Body of pancreas (tissue), 4 donors: ENCODE measurements around the gene MYBL2. TPM values are rescaled to one million over a fixed set of nuclear protein-coding genes. Genes with fewer than 3 reads are reported as not detected.
"Not testable (repeated sequence)": the region's sequence is repeated elsewhere in the genome, so short reads cannot be mapped to it uniquely, and the experiment has no call there.

ENCODE experiments used
- ATAC-seq: fragments of 150-250 bp; one replicate; pipeline ENCODE4 v1.9.1; 2016
- DNase-seq, 4 donors: peaks; one replicate each; pipeline ENCODE4 v3.0.0-alpha.2; 2019
- H3K27ac ChIP-seq, 4 donors: fragments of 200-600 bp; sonication (generic); 1 replicate in 3 of 4; 2 replicates in 1 of 4; pipeline versions ENCODE4 v1.5.1 to v1.6.1; 2016 to 2019; ENCODE audit warnings: mild to moderate bottlenecking in 1 of 4, mixed read lengths in 1 of 4, moderate library complexity in 1 of 4
- H3K27me3 ChIP-seq, 2 donors: fragments of 200-600 bp; sonication (generic); one replicate each; pipeline ENCODE4 v1.6.0; 2016; ENCODE audit warnings: mild to moderate bottlenecking in 1 of 2
- H3K36me3 ChIP-seq, 2 donors: fragments of 200-600 bp; sonication (generic); replicated peaks in 1 of 2; 2 replicates each; pipeline ENCODE4 v1.5.1; 2016; ENCODE audit warnings: low read depth in 2 of 2; ENCODE audit not compliant: insufficient read depth in 1 of 2
- H3K4me1 ChIP-seq: fragments of 200-600 bp; sonication (generic); one replicate; pipeline ENCODE4 v1.6.0; 2016
- H3K4me3 ChIP-seq, 2 donors: fragments of 200-600 bp; sonication (generic); 1 replicate in 1 of 2; 2 replicates in 1 of 2; pipeline ENCODE4 v1.5.1; 2016 to 2019
- H3K9me3 ChIP-seq, 3 donors: fragments of 200-600 bp; sonication (generic); 1 replicate in 2 of 3; 2 replicates in 1 of 3; pipeline ENCODE4 v1.5.1; 2016
- POLR2A ChIP-seq, 3 donors: fragments of 450-650 bp; IDR thresholded peaks; one replicate each; pipeline ENCODE4 v1.6.1; 2016; ENCODE audit warnings: antibody characterized with exemption in 3 of 3, mild to moderate bottlenecking in 2 of 3
- WGBS, 2 donors: methylation state at CpG; one replicate each; pipeline ENCODE4 v1.1.5; 2017; 5-methylcytosine and 5-hydroxymethylcytosine counted together
- intact Hi-C: fragments of 100-400 bp; cut with DNase I; formaldehyde crosslinking; loops from one replicate; pipeline ENCODE4 v1.15.1; 2023
- total RNA-seq, 2 donors: library from RNA; depleted of rRNA; stranded (reverse); fragments of >200 nt; gene quantifications; one replicate each; pipeline ENCODE4 v1.1.0, GENCODE V29; 2016
- TF ChIP-seq, protein P1 (sequence below), 7 experiments: fragments of 450-650 bp in 4 of 7; fragments of 200-600 bp in 3 of 7; sonication (generic) in 3 of 7; IDR thresholded peaks; one replicate each; pipeline ENCODE4 v1.5.1; 2016 to 2019; ENCODE audit warnings: antibody characterized with exemption in 7 of 7

Gene MYBL2
- total RNA-seq, 2 donors from 2014 or later, result 3.0 to 3.6 TPM

DNA sequence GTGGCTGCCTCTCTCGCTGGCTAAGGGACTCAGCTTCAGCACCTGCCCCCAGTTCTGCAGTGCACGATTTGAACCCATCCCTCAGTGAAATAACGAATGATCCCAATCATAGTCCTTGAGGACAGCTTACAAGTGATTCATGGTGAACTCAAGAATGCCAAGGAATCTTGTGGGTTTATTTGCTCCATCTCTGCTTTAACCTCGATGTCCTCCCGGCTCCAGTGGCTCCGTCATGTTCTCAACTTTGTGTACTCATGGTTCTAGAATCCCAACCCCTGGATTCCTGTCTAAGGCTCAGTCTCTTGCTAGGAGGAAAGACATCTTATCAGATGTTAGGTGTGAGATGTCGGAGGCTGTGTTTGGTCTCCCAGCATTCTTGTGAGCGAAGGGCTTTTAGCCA is 88.9 kb downstream of the MYBL2 start:
- no peak overlapping the region for H3K4me3 ChIP-seq
- no peaks in the 10 kb centered on the region for H3K9me3 ChIP-seq
- ATAC-seq (no peak), DNase-seq (no peak)
- H3K36me3 ChIP-seq, result no peaks in the 10 kb centered on the region
- H3K4me1 ChIP-seq, result no peaks in the 10 kb centered on the region
- no peak overlapping the region for H3K27ac ChIP-seq
- H3K27me3 ChIP-seq, result no peaks in the 10 kb centered on the region
- TF ChIP-seq, protein P1, sequence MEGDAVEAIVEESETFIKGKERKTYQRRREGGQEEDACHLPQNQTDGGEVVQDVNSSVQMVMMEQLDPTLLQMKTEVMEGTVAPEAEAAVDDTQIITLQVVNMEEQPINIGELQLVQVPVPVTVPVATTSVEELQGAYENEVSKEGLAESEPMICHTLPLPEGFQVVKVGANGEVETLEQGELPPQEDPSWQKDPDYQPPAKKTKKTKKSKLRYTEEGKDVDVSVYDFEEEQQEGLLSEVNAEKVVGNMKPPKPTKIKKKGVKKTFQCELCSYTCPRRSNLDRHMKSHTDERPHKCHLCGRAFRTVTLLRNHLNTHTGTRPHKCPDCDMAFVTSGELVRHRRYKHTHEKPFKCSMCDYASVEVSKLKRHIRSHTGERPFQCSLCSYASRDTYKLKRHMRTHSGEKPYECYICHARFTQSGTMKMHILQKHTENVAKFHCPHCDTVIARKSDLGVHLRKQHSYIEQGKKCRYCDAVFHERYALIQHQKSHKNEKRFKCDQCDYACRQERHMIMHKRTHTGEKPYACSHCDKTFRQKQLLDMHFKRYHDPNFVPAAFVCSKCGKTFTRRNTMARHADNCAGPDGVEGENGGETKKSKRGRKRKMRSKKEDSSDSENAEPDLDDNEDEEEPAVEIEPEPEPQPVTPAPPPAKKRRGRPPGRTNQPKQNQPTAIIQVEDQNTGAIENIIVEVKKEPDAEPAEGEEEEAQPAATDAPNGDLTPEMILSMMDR (IDR thresholded peaks at IDR 0.05), result no peak
- no peak for TF ChIP-seq POLR2A (IDR thresholded peaks at IDR 0.05)
- intact Hi-C loops, result no loop called here
- WGBS, 2 donors, result 60 to 69% methylated on average over 8 of the region's 8 CpGs

GRCh38 chr20:43757888-43758287 is 91.0 kb downstream of the MYBL2 start:
- ATAC-seq, H3K9me3 ChIP-seq, H3K36me3 ChIP-seq, H3K4me1 ChIP-seq, H3K4me3 ChIP-seq, H3K27ac ChIP-seq, H3K27me3 ChIP-seq, intact Hi-C loops, DNase-seq: not testable (repeated sequence)
- WGBS, 2 donors, result 78 to 81% methylated on average over 6 of the region's 6 CpGs

GRCh38 chr20:43761386-43762340 is 94.7 kb downstream of the MYBL2 start:
- ATAC-seq (no peak), DNase-seq (no peak)
- Histone ChIP-seq H3K27me3 (no peaks in the 10 kb centered on the region), H3K4me3 (no peak overlapping the region), H3K4me1 (no peaks in the 10 kb centered on the region), H3K36me3 (no peaks in the 10 kb centered on the region), H3K9me3 (no peaks in the 10 kb centered on the region), H3K27ac (no peak overlapping the region)
- WGBS, 2 donors, result 61 to 65% methylated on average over 13 to 15 of the region's 15 CpGs
- intact Hi-C loops, result no loop called here
- no peak for TF ChIP-seq POLR2A (IDR thresholded peaks at IDR 0.05)
- TF ChIP-seq, protein P1 (IDR thresholded peaks at IDR 0.05), result no peak

- 61 to 83% methylated on average over 2 to 7 of the region's 7 CpGs for WGBS, 2 donors
- no peaks in the 10 kb centered on the region for H3K27me3 ChIP-seq
- H3K4me3 ChIP-seq, result no peak overlapping the region
- no peaks in the 10 kb centered on the region for H3K9me3 ChIP-seq
- intact Hi-C loops, result no loop called here
- H3K36me3 ChIP-seq, result no peaks in the 10 kb centered on the region
- H3K4me1 ChIP-seq, result no peaks in the 10 kb centered on the region
- ATAC-seq (no peak), DNase-seq (no peak)
- no peak overlapping the region for H3K27ac ChIP-seq
- TF ChIP-seq, protein P1 (IDR thresholded peaks at IDR 0.05), result no peak
- no peak for TF ChIP-seq POLR2A (IDR thresholded peaks at IDR 0.05)
Observed at GRCh38 chr20:43762911-43763310, 96.0 kb downstream of the MYBL2 start.

DNA sequence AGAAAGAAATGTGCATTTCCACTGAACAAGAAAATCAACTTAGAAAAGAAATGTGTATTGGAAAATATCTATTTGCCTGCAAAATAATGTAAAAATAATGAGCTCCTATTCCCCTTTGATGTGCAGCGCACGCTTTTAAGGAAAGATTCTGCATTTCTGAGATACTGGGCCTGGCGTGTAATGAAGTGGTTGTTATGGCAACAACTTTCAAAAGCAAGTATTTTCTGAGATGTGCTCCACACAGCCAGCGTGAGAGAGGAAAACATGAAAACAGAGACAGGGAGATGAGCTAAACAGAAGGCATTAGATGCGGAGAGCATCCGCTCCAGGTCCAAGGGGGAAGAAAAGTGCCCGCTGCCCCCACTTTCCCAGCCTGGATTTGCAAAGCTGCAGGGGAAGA is 99.0 kb downstream of the MYBL2 start:
- no peak for TF ChIP-seq POLR2A (IDR thresholded peaks at IDR 0.05)
- TF ChIP-seq, protein P1 (IDR thresholded peaks at IDR 0.05), result no peak
- ATAC-seq, result no peak
- Histone ChIP-seq H3K4me3 (no peak overlapping the region), H3K4me1 (no peaks in the 10 kb centered on the region), H3K9me3 (no peaks in the 10 kb centered on the region), H3K27me3 (no peaks in the 10 kb centered on the region), H3K36me3 (no peaks in the 10 kb centered on the region), H3K27ac (no peak overlapping the region)
- intact Hi-C loops, result no loop called here
- DNase-seq, result no peak
- 34 to 37% methylated on average over 7 of the region's 7 CpGs for WGBS, 2 donors

Other genes with a start within 250 kb of the MYBL2 start
- 10 to 100 TPM; 58.4 to 90.6 TPM for gene SRSF6, start 209.2 kb upstream of the MYBL2 start, total RNA-seq
- gene L3MBTL1, start 159.4 kb upstream of the MYBL2 start, total RNA-seq, result 10 to 100 TPM in 1 of 2 donors, 1 to 10 TPM in 1; 4.9 to 10.1 TPM
- gene SGK2, start 108.1 kb upstream of the MYBL2 start, total RNA-seq, result 10 to 100 TPM; 14.3 to 21.4 TPM
- 10 to 100 TPM; 16.3 to 23.4 TPM for gene IFT52, start 76.2 kb upstream of the MYBL2 start, total RNA-seq
- gene GTSF1L, start 59.9 kb downstream of the MYBL2 start, total RNA-seq, result not detected
- gene TOX2, start 247.7 kb downstream of the MYBL2 start, total RNA-seq, result 1 to 10 TPM; 1.8 to 2.0 TPM